CD4-positive, alpha-beta T cell treated with Interleukin-15 for 4 hours (primary cell): ENCODE data around the gene NR2E3.
"Not testable (repeated sequence)": the region's sequence is repeated elsewhere in the genome, so short reads cannot be mapped to it uniquely, and the experiment has no call there.

Experiments used
- DNase-seq: peaks from one replicate; pipeline ENCODE4 v3.0.0-alpha.2; 2020; ENCODE audit warnings: low spot score

NR2E3 gene

DNA sequence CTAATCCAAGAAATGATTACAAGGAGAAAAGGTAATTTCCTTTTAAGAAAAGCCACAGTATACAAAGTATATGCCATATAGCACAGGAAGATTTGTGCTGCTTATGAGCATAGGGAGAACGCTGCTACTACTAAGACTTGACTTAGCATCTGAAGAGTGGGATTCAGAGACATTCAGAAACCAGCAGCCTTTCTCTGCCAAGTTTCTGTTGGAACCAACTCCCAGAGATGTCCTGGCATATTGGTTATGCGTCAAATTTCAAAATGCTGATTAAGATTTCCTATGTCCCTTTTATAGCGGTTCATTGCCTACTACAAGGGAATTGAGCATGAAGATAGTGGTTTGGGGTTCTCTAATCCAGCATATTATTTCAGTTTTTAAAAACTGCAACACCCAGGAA lies 4.9 kb downstream of the NR2E3 start:
- no peak for DNase-seq

DNA sequence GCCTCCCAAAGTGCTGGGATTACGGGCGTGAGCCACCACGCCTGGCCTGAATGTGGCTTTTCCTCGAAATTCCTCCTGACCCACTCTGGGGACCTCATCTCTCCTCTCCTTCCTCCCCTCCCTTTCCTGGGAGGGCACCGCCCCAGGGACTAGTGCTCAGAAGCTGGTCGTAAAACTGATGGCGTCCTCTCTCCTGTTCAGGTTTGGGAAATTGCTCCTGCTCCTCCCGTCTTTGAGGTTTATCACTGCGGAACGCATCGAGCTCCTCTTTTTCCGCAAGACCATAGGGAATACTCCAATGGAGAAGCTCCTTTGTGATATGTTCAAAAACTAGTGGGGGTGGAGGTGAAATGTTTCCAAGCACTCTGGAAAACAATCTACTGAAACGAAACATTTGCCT lies 7.0 kb downstream of the NR2E3 start:
- no peak for DNase-seq

DNA sequence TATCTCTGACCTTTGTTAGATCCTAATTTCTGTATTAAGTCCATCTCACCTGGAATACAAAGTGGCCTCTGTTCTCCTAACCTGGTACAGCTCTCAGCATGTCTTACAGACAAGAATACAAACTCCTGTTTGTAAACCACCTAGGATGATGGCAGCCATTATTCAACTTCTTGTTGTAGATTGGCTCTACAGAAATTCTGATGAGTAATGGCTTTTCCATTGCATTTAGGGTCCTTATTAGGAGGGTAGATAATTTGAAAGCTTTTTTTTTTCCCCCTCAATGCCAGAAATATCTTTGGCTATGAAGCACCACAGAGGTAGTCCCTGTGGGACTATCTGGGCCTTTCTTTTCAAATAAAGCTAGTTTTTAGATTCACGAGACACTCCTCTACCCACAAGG lies 9.8 kb downstream of the NR2E3 start:
- no peak for DNase-seq

DNA sequence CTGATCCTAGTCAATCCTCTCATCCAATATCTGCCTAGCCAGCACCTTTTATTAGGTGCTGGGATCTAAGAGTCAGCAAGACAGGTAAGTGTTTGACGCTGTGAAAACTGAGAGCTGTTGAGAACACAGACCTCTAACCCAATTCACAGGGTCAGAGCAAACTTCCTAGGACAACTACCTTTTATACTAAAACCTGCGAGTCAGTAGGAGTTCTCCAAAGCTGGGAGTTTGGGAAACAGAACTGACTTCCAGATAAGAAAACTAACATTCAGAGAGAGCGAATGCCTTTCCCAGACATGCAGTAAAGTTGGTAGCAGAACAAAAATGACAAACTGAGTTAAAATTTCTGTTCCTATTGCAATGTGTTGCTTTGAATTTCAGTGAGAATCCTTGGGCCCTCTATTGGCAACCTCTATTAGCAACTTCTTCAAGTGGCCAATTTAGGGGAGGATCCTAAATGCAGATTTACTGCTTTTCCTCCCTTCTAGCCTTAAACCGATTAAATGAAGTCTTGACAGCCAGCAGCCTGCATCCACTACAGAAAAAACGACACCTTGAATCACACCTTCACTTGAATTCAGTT lies 11.3 kb downstream of the NR2E3 start:
- no peak for DNase-seq

DNA sequence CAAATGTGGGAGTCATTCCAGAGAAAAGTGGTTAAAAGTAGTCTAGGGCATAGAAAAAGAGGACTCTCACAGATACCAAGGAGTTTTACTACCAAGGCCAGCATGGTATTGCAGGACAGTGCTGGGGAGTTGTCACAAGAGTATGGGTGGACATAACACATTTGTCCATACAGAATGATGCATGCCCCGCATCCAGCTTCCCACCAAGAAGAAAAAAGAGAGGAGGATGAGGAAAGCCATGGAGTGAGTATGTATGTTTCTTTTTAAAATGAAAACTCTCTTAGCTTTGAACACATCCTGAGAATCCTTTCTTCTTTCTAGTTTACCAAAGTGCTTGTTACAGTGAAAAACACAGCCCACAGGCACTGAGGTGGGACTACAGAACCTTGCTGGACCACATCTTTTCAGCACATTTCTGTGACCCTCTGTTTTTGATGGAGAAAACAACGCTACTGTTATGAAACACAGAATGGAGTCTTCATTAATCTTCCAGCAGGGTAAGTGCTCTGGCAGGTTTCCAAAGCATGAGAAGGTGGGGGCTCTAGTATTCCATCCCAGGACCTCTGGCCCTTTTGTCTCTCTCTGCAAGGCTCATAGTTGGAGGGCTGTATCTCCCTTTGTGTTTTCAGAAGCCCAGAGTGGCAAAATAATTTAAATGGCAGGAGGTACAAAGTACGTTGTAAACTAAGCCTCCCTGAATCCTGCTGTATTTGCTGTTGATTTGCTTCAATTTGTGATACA lies 12.7 kb downstream of the NR2E3 start:
- DNase-seq, result no peak

DNA sequence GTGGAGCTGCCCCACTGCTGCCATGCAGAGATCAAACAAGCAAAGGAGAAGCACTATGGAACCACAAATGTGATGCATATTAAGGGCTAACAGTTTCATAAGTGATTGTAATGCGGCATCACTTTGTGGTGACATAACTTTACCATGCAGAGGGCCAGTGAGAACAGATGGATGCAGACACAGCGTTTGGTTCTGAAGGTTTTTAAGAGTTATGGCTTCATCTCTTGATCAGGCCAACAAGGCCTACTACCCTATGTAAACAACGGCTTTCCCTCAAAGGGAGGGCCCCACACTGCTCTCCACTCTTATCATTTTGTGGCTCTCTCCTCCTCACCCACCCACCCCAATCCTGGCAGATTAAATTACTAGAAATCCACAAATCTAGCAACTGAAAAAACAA lies 13.4 kb downstream of the NR2E3 start:
- no peak for DNase-seq

DNA sequence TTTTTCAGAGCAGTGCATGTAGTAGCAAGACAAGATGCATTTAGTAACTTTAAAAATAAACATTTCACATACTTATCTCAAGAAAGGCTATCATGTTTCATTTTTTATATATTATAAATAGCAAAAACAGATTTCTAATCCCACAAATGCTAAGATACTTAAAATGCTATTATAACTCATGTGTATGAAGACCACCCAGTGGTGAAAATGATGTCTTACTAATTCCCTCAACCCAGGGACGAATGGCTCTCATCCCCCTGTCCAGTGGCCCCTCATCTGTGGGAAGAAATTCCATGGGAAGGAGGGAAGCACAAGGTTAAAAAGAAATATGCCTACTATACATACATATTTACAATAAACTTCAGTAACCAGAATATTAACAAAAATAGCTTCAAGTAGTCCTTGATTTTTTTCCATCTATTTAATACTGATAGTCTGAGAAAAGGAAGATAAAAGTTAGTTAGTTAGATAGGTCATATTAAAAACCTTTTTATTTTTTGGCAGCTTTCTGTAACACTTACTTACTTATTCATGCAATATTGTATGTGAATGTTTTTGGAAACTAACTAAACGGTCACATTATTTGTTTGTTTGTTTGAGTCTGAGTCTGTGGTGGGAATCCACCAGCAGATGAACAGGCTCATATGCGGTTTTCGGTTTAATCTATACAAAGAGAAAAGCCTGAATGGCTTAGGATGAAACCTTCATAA lies 14.8 kb downstream of the NR2E3 start:
- no peak for DNase-seq

DNA sequence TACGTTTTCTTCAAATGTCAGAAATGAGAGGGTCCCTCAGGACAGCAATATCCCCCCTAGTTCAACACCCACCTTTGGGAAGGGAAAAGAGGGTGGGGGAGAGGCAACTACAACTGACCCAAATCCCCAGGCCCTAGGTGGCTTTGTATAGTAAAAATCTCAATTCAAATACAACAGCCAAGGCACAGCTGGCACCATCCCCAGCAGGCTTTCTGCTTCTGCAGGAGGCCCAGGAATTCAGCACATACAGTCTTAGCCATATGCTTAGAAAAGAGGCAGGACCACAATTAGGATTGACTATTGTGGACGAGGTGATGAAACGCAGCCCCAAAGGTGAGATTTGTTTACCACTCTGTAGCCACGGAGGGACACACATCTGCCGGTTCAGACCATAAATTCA lies 15.8 kb downstream of the NR2E3 start:
- DNase-seq, result no peak

DNA sequence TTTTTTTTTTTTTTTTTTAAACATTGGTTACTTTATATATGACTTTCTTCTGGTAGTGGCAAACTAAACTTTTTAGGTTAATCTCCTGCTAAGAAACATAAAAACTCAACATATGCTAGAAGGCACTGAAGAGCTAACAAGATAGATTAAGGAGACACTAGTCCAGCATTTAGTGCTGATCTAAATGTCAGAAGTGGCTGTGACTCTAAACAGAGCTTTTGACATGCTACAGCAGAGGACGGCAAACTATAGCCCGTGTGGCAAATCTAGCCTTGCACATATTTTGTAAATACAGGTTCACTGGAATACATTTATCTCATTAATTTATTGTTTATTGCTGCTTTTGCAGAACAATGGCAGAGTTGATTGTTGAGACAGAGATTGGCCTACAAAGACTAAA lies 20.6 kb downstream of the NR2E3 start:
- DNase-seq, result no peak

DNA sequence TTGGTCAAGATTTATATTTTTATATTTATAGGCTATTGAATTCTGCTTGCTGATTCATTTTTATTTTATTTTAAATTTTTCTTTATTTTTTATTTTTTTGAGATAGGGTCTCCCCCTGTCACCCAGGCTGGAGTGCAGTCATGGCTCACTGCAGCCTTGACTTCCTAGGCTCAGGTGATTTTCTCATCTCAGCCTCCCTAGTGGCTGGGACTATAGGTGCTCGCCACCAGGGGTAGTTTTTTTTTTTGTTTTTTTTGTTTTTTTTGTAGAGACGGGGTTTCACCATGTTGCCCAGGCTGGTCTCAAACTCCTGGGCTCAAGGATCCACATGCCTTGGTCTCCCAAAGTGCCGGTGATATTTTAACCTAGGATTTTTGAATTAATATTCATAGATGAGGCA lies 31.2 kb downstream of the NR2E3 start:
- no peak for DNase-seq

DNA sequence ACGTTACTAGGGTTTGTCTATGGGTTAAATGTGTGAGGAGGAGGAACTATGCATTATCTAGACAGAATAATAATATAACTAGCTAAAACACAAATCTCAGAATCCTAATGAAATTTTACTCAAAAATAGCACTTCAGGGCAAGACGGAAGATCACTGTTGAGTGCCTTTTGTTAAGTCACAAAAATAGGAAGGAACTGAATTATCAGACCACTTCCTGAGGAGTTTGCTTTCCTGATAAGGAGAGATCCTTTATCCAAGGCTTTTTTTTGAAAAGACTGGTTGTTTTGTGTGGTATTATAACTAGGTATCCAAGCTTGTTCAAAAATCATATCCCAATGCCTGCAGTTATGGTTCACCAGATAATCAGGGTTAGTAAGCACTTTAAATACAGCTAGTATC lies 34.6 kb downstream of the NR2E3 start:
- DNase-seq, result no peak

DNA sequence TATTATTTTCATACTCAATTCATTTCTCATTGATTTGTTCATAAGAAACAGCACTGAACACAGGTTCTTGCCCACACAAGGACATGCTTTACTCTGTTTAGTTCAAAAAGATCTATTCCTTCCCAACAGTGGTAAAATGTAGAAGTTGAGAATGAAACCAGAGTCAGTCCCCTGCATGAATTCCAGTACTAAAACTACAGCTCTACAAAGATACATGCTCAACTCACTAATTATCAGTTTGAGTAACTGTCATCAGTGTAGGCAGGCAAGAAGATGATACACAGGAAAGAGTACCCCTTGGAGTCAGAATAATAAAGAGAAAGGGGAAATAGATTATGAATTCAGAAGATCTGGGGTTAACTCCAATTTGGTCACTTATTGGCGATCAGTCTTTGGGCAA lies 43.2 kb downstream of the NR2E3 start:
- DNase-seq, result no peak

DNA sequence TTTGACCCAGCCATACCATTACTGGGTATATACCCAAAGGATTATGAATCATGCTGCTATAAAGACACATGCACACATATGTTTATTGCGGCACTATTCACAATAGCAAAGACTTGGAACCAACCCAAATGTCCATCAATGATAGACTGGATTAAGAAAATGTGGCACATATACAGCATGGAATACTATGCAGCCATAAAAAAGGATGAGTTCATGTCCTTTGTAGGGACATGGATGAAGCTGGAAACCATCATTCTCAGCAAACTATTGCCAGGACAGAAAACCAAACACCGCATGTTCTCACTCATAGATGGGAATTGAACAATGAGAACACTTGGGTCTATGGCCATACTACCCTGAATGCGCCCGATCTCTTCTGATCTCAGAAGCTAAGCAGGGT lies 47.9 kb downstream of the NR2E3 start:
- not testable (repeated sequence) for DNase-seq
